Adrenal gland (tissue), 12 donors: Measurements from ENCODE around the gene EIF4G3. TPM values are rescaled to one million over a fixed set of nuclear protein-coding genes. Genes with fewer than 3 reads are reported as not detected.
"Not testable (repeated sequence)": the region's sequence is repeated elsewhere in the genome, so short reads cannot be mapped to it uniquely, and the experiment has no call there.

Experiments used
- DNase-seq, 7 donors: peaks; one replicate each; pipeline ENCODE4 v3.0.0-alpha.2; 2019 to 2020
- H3K27ac ChIP-seq, 5 donors: fragments of 200-600 bp; sonication (generic) in 4 of 5; 1 replicate in 3 of 5; 2 replicates in 2 of 5; pipeline versions ENCODE4 v1.5.1 to v1.8.0; 2016 to 2020; ENCODE audit warnings: mild to moderate bottlenecking in 1 of 5
- H3K27me3 ChIP-seq: fragments of 200-600 bp; 2 replicates; pipeline ENCODE4 v1.8.0; 2021
- H3K36me3 ChIP-seq, 2 donors: fragments of 200-600 bp; replicated peaks in 1 of 2; 1 replicate in 1 of 2; 2 replicates in 1 of 2; pipeline versions ENCODE4 v1.5.1 to v1.8.0; 2018 to 2022
- H3K4me1 ChIP-seq, 2 donors: fragments of 200-600 bp; replicated peaks in 1 of 2; 1 replicate in 1 of 2; 2 replicates in 1 of 2; pipeline versions ENCODE4 v1.5.1 to v1.8.0; 2018 to 2021
- H3K4me3 ChIP-seq, 4 donors: fragments of 200-600 bp; sonication (generic) in 3 of 4; one replicate each; pipeline ENCODE4 v1.5.1; 2016 to 2018
- H3K9me3 ChIP-seq, 3 donors: fragments of 200-600 bp; sonication (generic) in 1 of 3; replicated peaks in 1 of 3; 1 replicate in 2 of 3; 2 replicates in 1 of 3; pipeline versions ENCODE4 v1.5.1 to v1.8.0; 2016 to 2021
- CTCF ChIP-seq, 6 experiments: fragments of 450-650 bp in 4 of 6; fragments of 200-600 bp in 2 of 6; sonication (generic) in 1 of 6; IDR thresholded peaks; 1 replicate in 5 of 6; 2 replicates in 1 of 6; pipeline versions ENCODE4 v1.5.1 to v1.8.0; 2016 to 2021; ENCODE audit warnings: antibody characterized with exemption in 6 of 6, mild to moderate bottlenecking in 2 of 6, moderate library complexity in 1 of 6
- POLR2A ChIP-seq, 2 donors: fragments of 450-650 bp; IDR thresholded peaks; one replicate each; pipeline ENCODE4 v1.6.1; 2017; ENCODE audit warnings: antibody characterized with exemption in 2 of 2, mild to moderate bottlenecking in 2 of 2, moderate library complexity in 1 of 2
- WGBS, 4 donors: extraction: QIAGEN DNeasy Blood & Tissue Kit in 2 of 4; methylation state at CpG; one replicate each; pipeline versions ENCODE4 v1.1.5 to v1.1.7; 2013 to 2017; 5-methylcytosine and 5-hydroxymethylcytosine counted together
- intact Hi-C, 2 donors: fragments of 100-400 bp; cut with DNase I; formaldehyde crosslinking; loops; one replicate each; pipeline versions ENCODE4 v1.14.1 to v1.15.0; 2022 to 2023
- polyA plus RNA-seq, 3 donors: library from polyadenylated mRNA; stranded (reverse); fragments of 200-250 nt in 2 of 3; fragments of 350-450 nt in 1 of 3; fragmentation: Illumina TruSeq in 1 of 3; extraction: RNeasy Lipid Tissue Mini Kit (QIAGEN cat#74804) in 1 of 3; gene quantifications; one replicate each; pipeline ENCODE4 v1.2.3, GENCODE V29; 2013 to 2014
- total RNA-seq, 9 donors: library from RNA; depleted of rRNA in 4 of 9; stranded (reverse); fragments of >200 nt in 4 of 9; fragments of 120-200 nt in 1 of 9; fragmentation: NEBNext Ultra II Directional in 1 of 9; extraction: Animal tissue kit (Norgen Biotek cat#: 25700) in 1 of 9; gene quantifications; one replicate each; pipeline versions ENCODE4 v1.1.0 to v1.2.4, GENCODE V29; 2013 to 2023
- donor health status: healthy with polysubstance abuse.
- donor health status: Bipolar disorder and iron deficiency.
- donor health status: DM: yes; HTN: yes; CAD: no.
- donor health status: DM: no; HTN: no; CAD: no.
- donor health status: DM: no; HTN: no; CAD: no.
- donor health status: DM: yes; HTN: yes; CAD: no.

EIF4G3 gene
- total and polyA plus RNA-seq, 12 donors, result 30.7 to 58.7 (median 51.6) TPM

- intact Hi-C loops, result no loop called here
- no peaks in the 10 kb centered on the region for H3K4me1 ChIP-seq
- DNase-seq, result no peak
- no peak overlapping the region for H3K4me3 ChIP-seq
- H3K27me3 ChIP-seq, result no peaks in the 10 kb centered on the region
- no peak overlapping the region for H3K27ac ChIP-seq
- no peak for TF ChIP-seq POLR2A (IDR thresholded peaks at IDR 0.05)
- no peak for TF ChIP-seq CTCF (IDR thresholded peaks at IDR 0.05)
- no peaks in the 10 kb centered on the region for H3K36me3 ChIP-seq
- 47 to 73% (median 58%) methylated on average over 2 of the region's 2 CpGs for WGBS, 4 donors
- no peaks in the 10 kb centered on the region for H3K9me3 ChIP-seq
Observed at GRCh38 chr1:21206117-21206516, 29.4 kb upstream of the EIF4G3 start.

DNA sequence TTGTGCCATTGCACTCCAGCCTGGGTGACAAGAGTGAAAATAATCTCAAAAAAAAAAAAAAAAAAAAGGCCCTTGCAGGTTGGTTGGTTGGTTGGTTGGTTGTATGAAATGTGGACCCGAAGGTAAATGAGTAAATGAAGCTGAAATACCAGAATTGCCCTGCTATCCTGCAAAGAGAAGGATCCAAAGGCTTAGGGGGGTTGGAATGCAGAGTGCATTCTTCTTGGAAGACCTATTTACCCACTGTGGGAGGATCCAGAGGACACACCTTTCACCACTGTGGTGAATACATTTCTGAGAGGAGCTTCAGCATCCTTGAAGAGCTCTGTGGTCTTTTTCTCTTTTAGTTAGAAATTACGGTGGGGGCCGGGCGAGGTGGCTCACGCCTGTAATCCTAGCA is 28.7 kb upstream of the EIF4G3 start:
- intact Hi-C loops, result no loop called here
- H3K36me3 ChIP-seq, result no peaks in the 10 kb centered on the region
- no peaks in the 10 kb centered on the region for H3K27me3 ChIP-seq
- no peak overlapping the region for H3K4me3 ChIP-seq
- WGBS, 4 donors, result 85 to 97% (median 92%) methylated on average over 5 of the region's 5 CpGs
- no peaks in the 10 kb centered on the region for H3K4me1 ChIP-seq
- H3K9me3 ChIP-seq, result no peaks in the 10 kb centered on the region
- DNase-seq, result no peak
- TF ChIP-seq CTCF (IDR thresholded peaks at IDR 0.05), result no peak
- TF ChIP-seq POLR2A (IDR thresholded peaks at IDR 0.05), result no peak
- no peak overlapping the region for H3K27ac ChIP-seq

DNA sequence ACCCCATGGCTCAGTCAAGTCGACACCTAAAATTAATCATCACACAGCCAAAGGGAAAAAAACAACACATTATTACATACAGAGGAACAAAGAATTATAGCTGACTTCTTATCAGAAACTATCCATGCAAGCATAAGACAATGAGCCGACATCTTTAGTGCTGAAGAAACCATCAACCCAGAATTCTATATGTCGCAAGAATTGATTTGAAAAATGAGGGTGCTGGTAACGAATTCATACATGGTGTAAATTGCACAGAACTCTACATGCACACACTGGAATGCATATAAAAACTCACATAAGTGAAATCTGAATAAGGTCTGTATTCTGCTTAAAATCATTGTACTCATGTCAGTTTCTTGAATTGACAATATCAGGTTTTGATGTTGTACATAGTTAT is 25.0 kb upstream of the EIF4G3 start:
- intact Hi-C loops, result no loop called here
- H3K9me3 ChIP-seq, result no peaks in the 10 kb centered on the region
- 86 to 92% (median 91%) methylated on average over 4 of the region's 4 CpGs for WGBS, 4 donors
- H3K36me3 ChIP-seq, result no peaks in the 10 kb centered on the region
- no peak overlapping the region for H3K4me3 ChIP-seq
- no peaks in the 10 kb centered on the region for H3K4me1 ChIP-seq
- no peak overlapping the region for H3K27ac ChIP-seq
- TF ChIP-seq CTCF (IDR thresholded peaks at IDR 0.05) (no peak), POLR2A (IDR thresholded peaks at IDR 0.05) (no peak)
- DNase-seq, result no peak
- H3K27me3 ChIP-seq, result no peaks in the 10 kb centered on the region

GRCh38 chr1:21201238-21201637 is 24.5 kb upstream of the EIF4G3 start:
- H3K27me3 ChIP-seq, H3K27ac ChIP-seq, H3K36me3 ChIP-seq, intact Hi-C loops, H3K9me3 ChIP-seq, DNase-seq, H3K4me3 ChIP-seq, H3K4me1 ChIP-seq: not testable (repeated sequence)
- WGBS, 4 donors, result 91 to 95% (median 93%) methylated on average over 5 of the region's 5 CpGs

- H3K9me3 ChIP-seq, result no peaks in the 10 kb centered on the region
- H3K27me3 ChIP-seq, result no peaks in the 10 kb centered on the region
- no peak overlapping the region for H3K27ac ChIP-seq
- TF ChIP-seq POLR2A (IDR thresholded peaks at IDR 0.05) (no peak), CTCF (IDR thresholded peaks at IDR 0.05) (no peak)
- no peak overlapping the region for H3K4me3 ChIP-seq
- intact Hi-C loops, result no loop called here
- no peaks in the 10 kb centered on the region for H3K4me1 ChIP-seq
- no peak for DNase-seq
- no peaks in the 10 kb centered on the region for H3K36me3 ChIP-seq
- WGBS, 4 donors, result 93 to 96% (median 95%) methylated on average over 5 to 6 of the region's 6 CpGs
Observed at GRCh38 chr1:21200767-21201166, 24.1 kb upstream of the EIF4G3 start.
